OCI-LY7 (cell line): ENCODE results near the gene ADAM22.

ENCODE experiments used
- EZH2phosphoT487 ChIP-seq: fragments of 200-600 bp; sonication (generic); IDR thresholded peaks from 2 replicates; pipeline ENCODE4 v1.6.1; 2018; ENCODE audit warnings: low read depth, borderline replicate concordance, mild to moderate bottlenecking, mixed run types, antibody characterized with exemption, low read length, moderate library complexity, mixed read lengths
- TF ChIP-seq, protein P1 (sequence below): fragments of 200-600 bp; sonication (generic); conservative IDR thresholded peaks from 2 replicates; pipeline ENCODE4 v1.5.1; 2014; ENCODE audit warnings: mild to moderate bottlenecking, antibody characterized with exemption, low read length, moderate library complexity, mixed read lengths

DNA sequence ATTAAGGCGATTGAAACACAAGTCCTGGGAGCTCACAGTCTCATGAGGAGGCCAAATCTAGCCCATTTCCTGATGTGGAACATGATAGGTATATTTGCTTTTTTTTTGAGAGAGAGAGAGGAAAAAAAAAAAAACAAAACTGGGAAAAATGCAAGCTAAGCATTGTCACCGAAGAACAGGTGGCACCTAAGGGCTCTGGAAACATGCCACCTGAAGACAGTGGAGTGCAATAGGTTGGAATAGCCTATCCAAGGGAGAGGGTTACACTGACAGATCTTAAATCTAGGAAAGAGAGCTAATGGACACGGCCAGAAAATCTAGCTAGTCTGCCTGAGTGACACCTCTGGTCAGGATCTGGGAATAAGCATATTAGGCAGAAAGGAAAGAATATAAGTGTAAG is 175.6 kb downstream of the ADAM22 start:
- TF ChIP-seq, protein P1, sequence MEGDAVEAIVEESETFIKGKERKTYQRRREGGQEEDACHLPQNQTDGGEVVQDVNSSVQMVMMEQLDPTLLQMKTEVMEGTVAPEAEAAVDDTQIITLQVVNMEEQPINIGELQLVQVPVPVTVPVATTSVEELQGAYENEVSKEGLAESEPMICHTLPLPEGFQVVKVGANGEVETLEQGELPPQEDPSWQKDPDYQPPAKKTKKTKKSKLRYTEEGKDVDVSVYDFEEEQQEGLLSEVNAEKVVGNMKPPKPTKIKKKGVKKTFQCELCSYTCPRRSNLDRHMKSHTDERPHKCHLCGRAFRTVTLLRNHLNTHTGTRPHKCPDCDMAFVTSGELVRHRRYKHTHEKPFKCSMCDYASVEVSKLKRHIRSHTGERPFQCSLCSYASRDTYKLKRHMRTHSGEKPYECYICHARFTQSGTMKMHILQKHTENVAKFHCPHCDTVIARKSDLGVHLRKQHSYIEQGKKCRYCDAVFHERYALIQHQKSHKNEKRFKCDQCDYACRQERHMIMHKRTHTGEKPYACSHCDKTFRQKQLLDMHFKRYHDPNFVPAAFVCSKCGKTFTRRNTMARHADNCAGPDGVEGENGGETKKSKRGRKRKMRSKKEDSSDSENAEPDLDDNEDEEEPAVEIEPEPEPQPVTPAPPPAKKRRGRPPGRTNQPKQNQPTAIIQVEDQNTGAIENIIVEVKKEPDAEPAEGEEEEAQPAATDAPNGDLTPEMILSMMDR, result no peak
- no peak for TF ChIP-seq EZH2phosphoT487
